GM18909 (cell line): Measurements from ENCODE around the gene RPL18A.
"Not testable (repeated sequence)": the region's sequence is repeated elsewhere in the genome, so short reads cannot be mapped to it uniquely, and the experiment has no call there.

Source experiments
- ATAC-seq: cut with Tn5 transposase; IDR thresholded peaks from one replicate; pipeline ENCODE4 v1.9.1; 2021; ENCODE audit warnings: mild to moderate bottlenecking; ENCODE audit not compliant: unreplicated experiment, poor library complexity

The RPL18A gene

DNA sequence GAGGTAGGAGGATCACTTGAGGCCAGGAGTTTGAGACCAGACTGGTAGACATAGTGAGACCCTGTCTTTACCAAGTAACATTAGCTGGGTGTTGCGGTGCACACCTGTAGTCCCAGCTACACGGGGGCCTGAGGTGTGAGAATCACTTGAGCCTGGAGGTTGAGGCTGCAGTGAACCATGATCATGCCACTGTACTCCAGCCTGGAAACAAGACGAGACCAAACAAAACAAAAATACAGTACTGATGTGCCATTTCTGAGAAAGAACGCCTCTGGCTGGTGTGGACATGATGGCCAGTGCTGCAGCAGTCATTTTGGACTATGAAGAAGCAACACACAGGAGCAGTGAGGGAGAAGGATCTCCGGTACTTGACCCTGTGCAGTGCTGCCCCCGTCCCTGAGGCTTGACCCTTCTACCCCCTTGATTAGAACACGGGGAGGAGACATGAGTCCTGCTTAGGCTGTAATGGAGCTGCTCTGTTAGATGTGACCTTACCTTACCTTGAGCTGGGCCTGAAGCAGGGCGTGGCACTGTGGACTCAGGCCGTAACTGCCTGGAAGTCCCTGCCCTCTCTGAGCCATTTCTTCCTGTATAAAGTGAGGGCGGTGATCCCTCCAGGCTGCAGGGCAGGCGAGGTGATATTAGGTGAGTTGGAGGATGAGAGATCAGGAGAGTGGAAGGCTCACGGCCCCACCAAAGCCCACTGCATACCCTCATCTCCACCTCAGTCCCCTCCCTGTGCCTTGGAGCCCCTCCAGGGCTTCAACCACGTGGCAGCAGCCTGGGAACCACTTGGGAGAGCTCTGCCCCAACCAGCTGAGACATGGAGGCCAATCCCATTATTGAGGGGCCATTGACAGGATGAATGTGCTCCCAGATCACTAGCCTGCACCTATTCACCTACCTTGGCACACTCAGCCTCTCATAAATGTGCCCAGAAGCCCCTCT is 5.9 kb downstream of the RPL18A start:
- ATAC-seq = no peak

- no peak for ATAC-seq
Measured at GRCh38 chr19:17866312-17866963, 6.7 kb downstream of the RPL18A start.

- no peak for ATAC-seq
Measured at GRCh38 chr19:17866964-17867486, 7.3 kb downstream of the RPL18A start.

DNA sequence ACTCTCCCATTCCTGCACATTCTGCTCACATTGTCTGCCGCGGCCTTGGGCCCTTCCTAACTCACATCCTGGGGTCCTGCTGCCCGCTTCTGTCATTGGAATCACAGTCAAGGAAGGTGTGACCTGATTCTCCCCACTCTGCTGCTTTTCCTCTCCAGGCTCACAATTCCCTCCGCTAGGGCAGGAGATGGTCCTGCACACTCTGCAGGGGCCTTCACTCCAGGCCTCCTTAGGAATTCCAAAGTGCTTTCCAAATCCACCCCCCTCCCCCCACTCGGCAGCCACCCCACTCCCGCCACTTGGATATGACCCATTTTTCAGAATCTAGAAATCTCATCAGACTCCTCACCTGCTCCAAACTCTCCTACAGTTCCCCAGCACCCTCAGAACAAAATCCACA is 9.0 kb downstream of the RPL18A start:
- ATAC-seq = no peak

DNA sequence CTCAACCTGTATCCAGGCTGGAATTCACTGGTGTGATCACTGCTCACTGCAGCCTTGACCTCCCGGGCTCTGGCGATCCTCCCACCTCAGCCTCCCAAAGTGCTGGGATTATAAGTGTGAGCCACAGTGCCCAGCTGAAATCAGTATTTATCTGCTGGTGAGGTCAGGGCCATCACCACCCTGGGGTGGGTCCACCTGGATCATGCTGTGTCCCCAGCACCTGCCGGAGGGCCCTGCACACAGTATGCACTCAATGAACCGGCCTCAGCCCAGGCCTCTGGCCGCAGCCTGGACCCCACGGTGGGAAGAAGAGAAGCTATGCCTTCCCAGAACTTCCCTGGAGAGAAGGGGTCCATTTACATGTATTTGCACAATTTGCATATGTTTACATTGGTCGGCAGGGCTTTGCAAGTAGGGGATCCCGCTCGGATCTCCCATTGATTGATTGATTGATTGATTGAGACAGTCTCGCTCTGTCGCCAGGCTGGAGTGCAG is 9.5 kb downstream of the RPL18A start:
- no peak for ATAC-seq

GRCh38 chr19:17871032-17871877 is 11.5 kb downstream of the RPL18A start:
- no peak for ATAC-seq

GRCh38 chr19:17871878-17872250 is 12.2 kb downstream of the RPL18A start, which contains the start of gene SLC5A5:
TSS of gene SLC5A5 (plus strand) at chr19:17871945. CDS start at chr19:17872320, 375 bp downstream.
- ATAC-seq = no peak

DNA sequence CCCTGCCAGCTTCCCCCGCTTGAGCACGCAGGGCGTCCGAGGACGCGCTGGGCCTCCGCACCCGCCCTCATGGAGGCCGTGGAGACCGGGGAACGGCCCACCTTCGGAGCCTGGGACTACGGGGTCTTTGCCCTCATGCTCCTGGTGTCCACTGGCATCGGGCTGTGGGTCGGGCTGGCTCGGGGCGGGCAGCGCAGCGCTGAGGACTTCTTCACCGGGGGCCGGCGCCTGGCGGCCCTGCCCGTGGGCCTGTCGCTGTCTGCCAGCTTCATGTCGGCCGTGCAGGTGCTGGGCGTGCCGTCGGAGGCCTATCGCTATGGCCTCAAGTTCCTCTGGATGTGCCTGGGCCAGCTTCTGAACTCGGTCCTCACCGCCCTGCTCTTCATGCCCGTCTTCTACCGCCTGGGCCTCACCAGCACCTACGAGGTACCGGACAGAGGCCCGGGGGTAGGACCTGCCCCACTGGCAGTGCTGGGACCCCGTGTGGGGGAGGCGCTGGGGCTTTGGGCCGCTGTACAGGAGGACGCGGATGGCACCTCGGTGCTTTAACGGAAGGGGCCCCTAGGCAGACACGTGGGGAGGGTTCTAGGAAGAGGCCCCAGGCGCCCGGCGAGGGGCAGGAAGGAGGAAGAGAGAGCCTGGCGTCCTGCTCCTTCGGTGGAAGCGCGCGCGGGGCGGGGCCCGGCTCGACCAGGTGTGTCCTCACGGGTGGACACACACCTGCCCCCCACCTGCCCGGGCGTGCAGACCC is 12.7 kb downstream of the RPL18A start:
- no peak for ATAC-seq

- ATAC-seq = no peak
Measured at GRCh38 chr19:17873786-17874757, 14.4 kb downstream of the RPL18A start.

DNA sequence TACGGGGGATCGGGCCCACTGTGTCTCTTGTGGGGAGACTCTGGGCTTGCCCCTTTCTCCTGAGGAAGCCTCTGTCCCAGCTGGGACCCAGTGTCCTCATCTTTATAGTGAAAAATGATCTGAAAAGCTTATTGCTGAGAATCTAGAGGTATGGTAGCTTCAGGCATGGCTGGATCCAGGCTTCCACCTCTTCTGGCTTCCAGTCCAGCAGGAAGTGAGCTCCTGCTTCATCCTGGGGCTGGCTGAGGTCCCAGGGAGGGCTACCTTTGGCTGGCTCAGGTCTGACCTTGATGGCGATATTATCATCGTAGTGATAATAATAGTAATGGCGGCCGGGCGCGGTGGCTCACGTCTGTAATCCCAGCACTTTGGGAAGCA is 15.0 kb downstream of the RPL18A start:
- no peak for ATAC-seq

DNA sequence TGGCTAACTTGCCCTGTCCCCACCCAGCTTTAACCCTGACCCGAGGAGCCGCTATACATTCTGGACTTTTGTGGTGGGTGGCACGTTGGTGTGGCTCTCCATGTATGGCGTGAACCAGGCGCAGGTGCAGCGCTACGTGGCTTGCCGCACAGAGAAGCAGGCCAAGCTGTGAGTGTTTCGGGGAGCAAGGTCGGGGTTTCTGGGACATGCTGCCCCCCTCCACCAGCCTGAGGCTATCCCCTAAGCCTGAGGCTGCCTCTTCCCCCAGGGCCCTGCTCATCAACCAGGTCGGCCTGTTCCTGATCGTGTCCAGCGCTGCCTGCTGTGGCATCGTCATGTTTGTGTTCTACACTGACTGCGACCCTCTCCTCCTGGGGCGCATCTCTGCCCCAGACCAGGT is 18.0 kb downstream of the RPL18A start:
- ATAC-seq = no peak

- no peak for ATAC-seq
Measured at GRCh38 chr19:17879466-17879865, 19.8 kb downstream of the RPL18A start.

DNA sequence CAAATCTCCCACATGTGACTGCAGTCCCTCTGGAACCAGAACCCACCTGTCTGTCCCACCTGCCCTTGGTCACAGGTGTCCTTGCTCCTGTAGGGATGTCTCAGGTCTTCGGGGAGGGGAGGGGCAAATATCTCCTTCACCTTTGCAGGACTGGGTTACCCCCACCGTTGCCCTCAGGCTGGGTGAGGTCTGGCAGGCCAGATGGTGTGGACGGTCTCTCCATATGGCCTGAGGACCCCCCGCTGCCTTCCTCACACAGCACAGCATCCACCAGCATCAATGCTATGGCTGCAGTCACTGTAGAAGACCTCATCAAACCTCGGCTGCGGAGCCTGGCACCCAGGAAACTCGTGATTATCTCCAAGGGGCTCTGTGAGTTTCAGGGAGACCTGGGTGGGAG is 22.0 kb downstream of the RPL18A start:
- no peak for ATAC-seq

GRCh38 chr19:17883627-17884410 is 24.1 kb downstream of the RPL18A start:
- no peak for ATAC-seq

DNA sequence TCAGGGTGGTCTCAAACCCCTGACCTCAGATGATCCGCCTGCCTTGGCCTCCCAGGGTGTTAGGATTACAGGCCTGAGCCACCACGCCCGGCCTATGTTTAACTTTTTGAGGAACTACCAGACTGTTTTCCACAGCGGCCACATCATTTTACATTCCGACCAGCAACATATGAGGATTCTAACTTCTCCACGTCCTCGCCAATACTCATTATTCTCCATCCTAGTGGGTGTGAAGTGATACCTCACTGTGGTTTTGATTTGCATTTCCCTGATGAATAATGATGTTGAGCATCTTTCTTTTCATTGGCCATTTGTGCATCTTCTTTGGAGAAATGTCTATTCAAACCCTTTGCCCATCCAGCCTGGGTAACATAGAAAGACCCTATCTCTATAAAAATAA is 26.8 kb downstream of the RPL18A start:
- ATAC-seq = no peak

- ATAC-seq = not testable (repeated sequence)
Measured at GRCh38 chr19:17887221-17887620, 27.5 kb downstream of the RPL18A start.

DNA sequence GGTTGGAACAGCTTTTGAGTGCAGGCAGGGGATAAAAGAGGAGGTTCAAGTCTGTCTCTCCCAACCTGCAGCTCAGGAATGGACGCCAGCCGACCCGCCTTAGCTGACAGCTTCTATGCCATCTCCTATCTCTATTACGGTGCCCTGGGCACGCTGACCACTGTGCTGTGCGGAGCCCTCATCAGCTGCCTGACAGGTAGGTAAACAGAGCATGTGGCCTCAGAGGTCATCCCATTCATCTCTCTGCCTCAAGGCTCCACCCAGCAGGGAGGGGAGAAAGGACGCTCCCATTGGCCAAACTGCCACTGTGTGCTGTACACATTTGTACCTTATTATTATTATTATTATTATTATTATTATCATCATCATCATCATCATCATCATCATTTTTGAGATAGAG is 28.6 kb downstream of the RPL18A start:
- no peak for ATAC-seq
